ENCODE measurements around the gene MORN4. TPM values are rescaled to one million over a fixed set of nuclear protein-coding genes. Genes with fewer than 3 reads are reported as not detected.

MORN4 gene
- total RNA-seq, 1 donor from 2014 or later: 15.8 TPM

DNA sequence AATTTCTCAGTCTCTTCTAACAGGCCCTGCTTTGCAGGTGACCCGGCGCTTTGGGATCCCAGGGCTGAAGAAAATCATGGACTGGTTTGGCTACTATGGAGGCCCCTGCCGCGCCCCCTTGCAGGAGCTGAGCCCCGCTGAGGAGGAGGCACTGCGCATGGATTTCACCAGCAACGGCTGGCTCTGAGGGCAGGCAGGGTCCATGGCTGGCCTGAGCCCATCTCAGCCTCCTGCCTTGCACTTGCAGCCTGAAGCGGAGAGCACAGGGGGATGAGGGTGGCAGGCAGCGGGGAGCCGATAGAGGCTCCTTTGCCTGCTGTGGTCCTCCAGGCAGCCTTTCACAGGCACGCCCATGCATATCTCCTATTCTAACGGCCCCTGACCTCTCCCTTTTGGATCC is 21.8 kb downstream of the MORN4 start:
- Mint-ChIP-seq H3K27me3 (no peaks in the 10 kb centered on the region), H3K36me3 (peaks cover under 1% of the 10 kb centered on the region), H3K27ac (no peak overlapping the region), H3K9me3 (no peaks in the 10 kb centered on the region), H3K4me1 (ENCODE audit: unreplicated experiment) (peaks cover 4% of the 10 kb centered on the region), H3K4me3 (no peak overlapping the region)
- no peak for DNase-seq (ENCODE audit: extremely low spot score, unreplicated experiment)
- TF ChIP-seq, protein P1, sequence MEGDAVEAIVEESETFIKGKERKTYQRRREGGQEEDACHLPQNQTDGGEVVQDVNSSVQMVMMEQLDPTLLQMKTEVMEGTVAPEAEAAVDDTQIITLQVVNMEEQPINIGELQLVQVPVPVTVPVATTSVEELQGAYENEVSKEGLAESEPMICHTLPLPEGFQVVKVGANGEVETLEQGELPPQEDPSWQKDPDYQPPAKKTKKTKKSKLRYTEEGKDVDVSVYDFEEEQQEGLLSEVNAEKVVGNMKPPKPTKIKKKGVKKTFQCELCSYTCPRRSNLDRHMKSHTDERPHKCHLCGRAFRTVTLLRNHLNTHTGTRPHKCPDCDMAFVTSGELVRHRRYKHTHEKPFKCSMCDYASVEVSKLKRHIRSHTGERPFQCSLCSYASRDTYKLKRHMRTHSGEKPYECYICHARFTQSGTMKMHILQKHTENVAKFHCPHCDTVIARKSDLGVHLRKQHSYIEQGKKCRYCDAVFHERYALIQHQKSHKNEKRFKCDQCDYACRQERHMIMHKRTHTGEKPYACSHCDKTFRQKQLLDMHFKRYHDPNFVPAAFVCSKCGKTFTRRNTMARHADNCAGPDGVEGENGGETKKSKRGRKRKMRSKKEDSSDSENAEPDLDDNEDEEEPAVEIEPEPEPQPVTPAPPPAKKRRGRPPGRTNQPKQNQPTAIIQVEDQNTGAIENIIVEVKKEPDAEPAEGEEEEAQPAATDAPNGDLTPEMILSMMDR (conservative IDR thresholded peaks at IDR 0.05): no peak

DNA sequence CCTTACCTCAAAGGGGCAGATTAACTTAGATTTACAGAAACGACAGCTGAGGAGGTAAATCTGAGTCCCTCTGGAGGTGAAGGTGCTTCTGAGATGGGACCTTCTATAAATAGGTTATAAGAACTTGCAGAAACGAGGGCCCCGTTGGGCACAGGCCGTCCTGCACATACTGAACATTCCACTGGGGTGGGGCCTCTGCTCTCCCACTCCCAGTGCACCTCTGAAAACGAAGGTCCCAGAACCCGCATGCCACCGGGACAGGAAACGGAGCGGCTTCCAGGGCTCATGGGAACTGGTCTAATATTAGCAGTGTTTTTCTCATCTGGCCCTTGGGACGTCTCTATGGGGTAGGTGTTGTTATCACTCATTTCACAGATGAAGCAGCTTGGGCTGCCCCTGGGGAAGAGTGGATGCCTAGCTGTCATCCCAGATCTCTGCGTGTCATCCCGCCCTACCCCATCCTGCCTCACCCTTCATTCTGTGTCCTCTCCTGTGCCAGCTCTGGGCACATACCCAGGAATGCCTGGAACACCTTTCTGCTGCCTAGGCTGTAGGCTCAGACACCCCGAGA is 24.2 kb downstream of the MORN4 start:
- no peaks in the 10 kb centered on the region for H3K36me3 Mint-ChIP-seq
- H3K9me3 Mint-ChIP-seq: no peaks in the 10 kb centered on the region
- no peak overlapping the region for H3K27ac Mint-ChIP-seq
- peaks cover 4% of the 10 kb centered on the region for H3K4me1 Mint-ChIP-seq (ENCODE audit: unreplicated experiment)
- no peak overlapping the region for H3K4me3 Mint-ChIP-seq
- TF ChIP-seq, protein P1 (conservative IDR thresholded peaks at IDR 0.05): no peak
- no peak for DNase-seq (ENCODE audit: extremely low spot score, unreplicated experiment)
- H3K27me3 Mint-ChIP-seq: no peaks in the 10 kb centered on the region

DNA sequence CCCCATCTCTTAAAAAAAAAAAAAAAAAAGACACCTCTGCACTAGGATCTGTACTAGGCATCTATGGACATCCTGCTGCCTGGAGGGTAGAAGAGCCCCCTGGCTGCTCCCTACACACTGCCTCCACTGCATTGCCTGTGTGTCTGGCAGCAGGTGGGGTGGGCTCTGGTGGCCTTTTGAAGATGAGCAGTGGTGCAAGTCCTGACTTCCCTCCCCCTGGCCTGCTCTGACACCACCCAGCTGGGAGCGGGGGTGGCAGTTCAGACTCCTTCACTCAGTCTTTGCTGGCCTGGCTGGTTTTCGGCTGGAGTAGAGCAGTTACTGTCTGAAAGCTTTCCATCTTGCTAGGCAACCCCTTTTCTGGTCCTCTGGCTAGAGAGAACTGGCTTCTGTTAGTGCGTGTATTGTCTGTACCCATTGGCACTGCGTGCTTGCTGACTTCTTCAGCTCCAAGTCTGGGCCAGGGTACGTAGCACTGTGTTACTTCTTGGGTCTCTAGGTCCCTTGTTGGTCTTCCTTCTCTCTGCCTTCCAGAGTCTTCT is 26.1 kb downstream of the MORN4 start:
- peaks cover 4% of the 10 kb centered on the region for H3K4me1 Mint-ChIP-seq (ENCODE audit: unreplicated experiment)
- no peak for DNase-seq (ENCODE audit: extremely low spot score, unreplicated experiment)
- H3K4me3 Mint-ChIP-seq: no peak overlapping the region
- H3K9me3 Mint-ChIP-seq: no peaks in the 10 kb centered on the region
- no peak overlapping the region for H3K27ac Mint-ChIP-seq
- TF ChIP-seq, protein P1 (conservative IDR thresholded peaks at IDR 0.05): no peak
- H3K36me3 Mint-ChIP-seq: no peaks in the 10 kb centered on the region
- no peaks in the 10 kb centered on the region for H3K27me3 Mint-ChIP-seq

DNA sequence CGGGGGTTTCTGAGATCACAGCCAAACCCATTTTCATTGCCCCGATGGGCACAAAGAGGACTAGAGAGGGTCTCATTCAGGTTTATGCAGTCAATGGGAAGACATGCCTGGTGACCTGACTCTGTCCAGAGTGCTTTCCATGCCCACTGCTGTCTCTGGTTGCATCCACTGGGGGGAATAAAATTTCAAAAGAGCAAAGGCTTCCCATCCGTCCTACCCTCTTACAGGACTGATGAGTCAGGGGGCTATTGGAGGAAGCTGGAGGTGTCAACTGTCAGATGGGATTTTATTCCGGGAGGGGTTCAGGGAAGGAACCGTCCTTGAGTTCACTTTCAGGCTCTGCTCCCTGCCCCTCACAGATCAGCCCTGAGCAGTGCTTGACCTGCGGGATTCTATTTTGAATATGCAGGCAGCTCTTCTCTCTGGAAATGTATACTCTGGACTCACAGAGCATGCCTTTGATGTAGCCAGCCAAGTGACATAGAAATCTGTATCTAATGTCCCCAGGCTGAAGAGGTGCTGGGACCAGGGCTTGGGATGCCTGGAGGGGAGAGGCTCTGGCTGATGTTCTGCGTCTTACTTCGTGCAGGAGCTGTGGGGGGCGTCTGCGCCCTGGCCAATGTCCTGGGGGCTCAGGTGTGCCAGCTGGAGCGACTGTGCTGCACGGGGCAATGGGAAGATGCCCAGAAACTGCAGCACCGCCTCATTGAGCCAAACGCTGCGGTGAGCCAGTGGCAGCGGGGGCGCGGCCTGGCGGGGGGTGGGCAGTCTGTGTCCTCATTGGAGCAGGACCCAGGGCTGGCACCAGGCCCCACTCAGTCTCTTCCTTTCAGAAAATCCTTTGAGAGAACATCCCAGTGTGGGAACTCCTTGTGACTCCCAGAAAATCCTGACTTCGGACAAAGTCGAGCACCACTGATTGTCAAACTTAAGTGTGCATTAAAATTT is 31.8 kb downstream of the MORN4 start:
- no peak for DNase-seq (ENCODE audit: extremely low spot score, unreplicated experiment)
- no peaks in the 10 kb centered on the region for H3K9me3 Mint-ChIP-seq
- no peak overlapping the region for H3K4me3 Mint-ChIP-seq
- H3K27ac Mint-ChIP-seq: no peak overlapping the region
- H3K36me3 Mint-ChIP-seq: no peaks in the 10 kb centered on the region
- H3K4me1 Mint-ChIP-seq (ENCODE audit: unreplicated experiment): no peaks in the 10 kb centered on the region
- TF ChIP-seq, protein P1 (conservative IDR thresholded peaks at IDR 0.05): no peak
- no peaks in the 10 kb centered on the region for H3K27me3 Mint-ChIP-seq

DNA sequence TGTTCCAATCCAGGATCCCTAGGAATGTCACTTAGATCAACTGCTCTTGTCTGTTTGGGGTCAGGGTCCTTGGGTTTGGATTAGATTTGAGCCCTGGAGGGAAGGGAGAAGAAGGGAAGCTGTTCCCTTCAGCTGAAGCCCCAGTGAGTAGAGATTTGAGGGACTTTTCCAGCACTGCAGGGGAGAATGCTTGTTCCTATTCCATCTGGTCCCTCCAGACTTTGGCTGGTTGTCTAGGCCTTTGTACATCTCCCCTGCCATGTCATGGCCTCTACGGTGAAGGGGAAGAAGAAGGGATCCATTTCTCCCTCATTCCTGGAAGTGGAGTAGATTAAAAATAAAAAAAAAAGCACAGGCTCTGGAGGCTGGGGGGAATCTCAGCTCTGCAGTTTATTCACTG is 32.7 kb downstream of the MORN4 start:
- H3K36me3 Mint-ChIP-seq: no peaks in the 10 kb centered on the region
- no peaks in the 10 kb centered on the region for H3K4me1 Mint-ChIP-seq (ENCODE audit: unreplicated experiment)
- no peak for DNase-seq (ENCODE audit: extremely low spot score, unreplicated experiment)
- no peak overlapping the region for H3K27ac Mint-ChIP-seq
- TF ChIP-seq, protein P1 (conservative IDR thresholded peaks at IDR 0.05): no peak
- no peak overlapping the region for H3K4me3 Mint-ChIP-seq
- H3K9me3 Mint-ChIP-seq: no peaks in the 10 kb centered on the region
- no peaks in the 10 kb centered on the region for H3K27me3 Mint-ChIP-seq
